Keratinocyte (primary cell): ENCODE results near the gene C1QL2. TPM values are rescaled to one million over a fixed set of nuclear protein-coding genes. Genes with fewer than 3 reads are reported as not detected.

Experiments
- DNase-seq: peaks from one replicate; pipeline ENCODE4 v3.0.0-alpha.2; 2011; ENCODE audit warnings: low read depth, missing footprints, low spot score
- FAIRE-seq: peaks from 2 replicates; lab custom pipeline; 2011; peaks lifted over from hg19 to GRCh38; lab: Jason Lieb, UNC
- H2AFZ ChIP-seq: 2 replicates; pipeline ENCODE4 v1.6.0; 2012; ENCODE audit warnings: low read length, control low read depth, inconsistent platforms; ENCODE audit not compliant: control insufficient read depth
- H3K27ac ChIP-seq: 2 replicates; pipeline ENCODE4 v1.5.1; 2011; ENCODE audit warnings: low read length; ENCODE audit not compliant: control insufficient read depth, insufficient read depth
- H3K27me3 ChIP-seq: 3 replicates; pipeline ENCODE4 v1.6.0; 2011; ENCODE audit warnings: low read length; ENCODE audit not compliant: control insufficient read depth, insufficient read depth; ENCODE audit errors: extremely low read depth
- H3K36me3 ChIP-seq, 2 experiments: 2 replicates in 1 of 2; 3 replicates in 1 of 2; pipeline ENCODE4 v1.5.1; 2011; ENCODE audit warnings: low read length in 2 of 2, mild to moderate bottlenecking in 1 of 2; ENCODE audit not compliant: control insufficient read depth in 2 of 2, insufficient read depth in 2 of 2; ENCODE audit errors: extremely low read depth in 1 of 2
- H3K4me1 ChIP-seq: 3 replicates; pipeline ENCODE4 v1.5.1; 2011; ENCODE audit warnings: low read length; ENCODE audit not compliant: control insufficient read depth, insufficient read depth; ENCODE audit errors: extremely low read depth
- H3K4me2 ChIP-seq: 3 replicates; pipeline ENCODE4 v1.6.0; 2011; ENCODE audit warnings: low read depth, low read length; ENCODE audit not compliant: control insufficient read depth, insufficient read depth; ENCODE audit errors: extremely low read depth
- H3K4me3 ChIP-seq, 3 experiments: fragments of 200-600 bp in 1 of 3; sonication (generic) in 1 of 3; 2 replicates in 2 of 3; 3 replicates in 1 of 3; pipeline ENCODE4 v1.5.1; 2011 to 2016; ENCODE audit warnings: low read length in 3 of 3, mild to moderate bottlenecking in 3 of 3, control low read depth in 2 of 3, inconsistent platforms in 1 of 3, low read depth in 1 of 3, mixed read lengths in 1 of 3, mixed run types in 1 of 3, moderate library complexity in 1 of 3; ENCODE audit not compliant: control insufficient read depth in 2 of 3, insufficient read depth in 2 of 3; ENCODE audit errors: extremely low read depth in 1 of 3
- H3K79me2 ChIP-seq: 2 replicates; pipeline ENCODE4 v1.6.0; 2012; ENCODE audit warnings: low read length; ENCODE audit not compliant: control insufficient read depth, insufficient read depth
- H3K9ac ChIP-seq: 3 replicates; pipeline ENCODE4 v1.6.0; 2011; ENCODE audit warnings: low read length; ENCODE audit not compliant: control insufficient read depth, insufficient read depth; ENCODE audit errors: extremely low read depth
- H3K9me1 ChIP-seq: 3 replicates; pipeline ENCODE4 v1.6.0; 2011; ENCODE audit warnings: low read length; ENCODE audit not compliant: control insufficient read depth, insufficient read depth; ENCODE audit errors: extremely low read depth
- H3K9me3 ChIP-seq: 2 replicates; pipeline ENCODE4 v1.5.1; 2012; ENCODE audit warnings: low read depth, low read length; ENCODE audit not compliant: control insufficient read depth
- H4K20me1 ChIP-seq: 3 replicates; pipeline ENCODE4 v1.6.0; 2011; ENCODE audit warnings: low read length; ENCODE audit not compliant: control insufficient read depth, insufficient read depth; ENCODE audit errors: extremely low read depth
- EZH2 ChIP-seq: IDR thresholded peaks from one replicate; pipeline ENCODE4 v1.6.1; 2012; ENCODE audit warnings: inconsistent platforms, mild to moderate bottlenecking, low read length, moderate library complexity
- dilution Hi-C: fragments of 300-500 bp; cut with MboI; formaldehyde crosslinking; loops from one replicate; pipeline ENCODE4 v1.7.0; 2020; ENCODE audit warnings: low sequenced_read_pairs; ENCODE audit not compliant: extremely low pct_ligation_motif_present
- polyA plus RNA-seq, 5 experiments: library from polyadenylated mRNA; depleted of rRNA in 3 of 5; stranded (reverse) in 3 of 5; stranded (forward) in 1 of 5; unstranded in 1 of 5; fragments of >200 nt; gene quantifications; 1 replicate in 1 of 5; 2 replicates in 3 of 5; 3 replicates in 1 of 5; pipeline versions ENCODE4 v1.2.1 to v1.2.3, GENCODE V29; 2011 to 2012; ENCODE audit warnings: missing spikeins in 2 of 5, low read depth in 1 of 5, low replicate concordance in 1 of 5
- TF ChIP-seq, protein P1 (sequence below), 3 experiments: IDR thresholded peaks in 1 of 3; conservative IDR thresholded peaks in 1 of 3; optimal IDR thresholded peaks in 1 of 3; 2 replicates in 2 of 3; 3 replicates in 1 of 3; pipeline versions ENCODE3 to v1.5.1; 2011; ENCODE audit warnings: low read length in 3 of 3, mild to moderate bottlenecking in 3 of 3, moderate library complexity in 2 of 3, control low read depth in 1 of 3, inconsistent platforms in 1 of 3; ENCODE audit not compliant: insufficient read depth in 2 of 3; ENCODE audit errors: extremely low read depth in 1 of 3

C1QL2 gene
- polyA plus RNA-seq, 1 donor (not counting 4 experiments of a cell fraction or from before 2014, with no cell fraction given): not detected

GRCh38 chr2:119195001-119195400, 36.5 kb upstream of the C1QL2 start:
- H3K27me3 ChIP-seq: no peaks in the 10 kb centered on the region
- DNase-seq (no peak), FAIRE-seq (no peak)
- H3K4me1 ChIP-seq: peaks cover 13% of the 10 kb centered on the region
- H3K27ac ChIP-seq: no peak overlapping the region
- no peaks in the 10 kb centered on the region for H3K36me3 ChIP-seq
- no peak overlapping the region for H3K4me2 ChIP-seq
- H4K20me1 ChIP-seq: no peaks in the 10 kb centered on the region
- no peaks in the 10 kb centered on the region for H3K79me2 ChIP-seq
- H3K9me3 ChIP-seq: no peaks in the 10 kb centered on the region
- H2AFZ ChIP-seq: no peak overlapping the region
- H3K4me3 ChIP-seq: no peak overlapping the region
- TF ChIP-seq EZH2: no peak
- TF ChIP-seq, protein P1, sequence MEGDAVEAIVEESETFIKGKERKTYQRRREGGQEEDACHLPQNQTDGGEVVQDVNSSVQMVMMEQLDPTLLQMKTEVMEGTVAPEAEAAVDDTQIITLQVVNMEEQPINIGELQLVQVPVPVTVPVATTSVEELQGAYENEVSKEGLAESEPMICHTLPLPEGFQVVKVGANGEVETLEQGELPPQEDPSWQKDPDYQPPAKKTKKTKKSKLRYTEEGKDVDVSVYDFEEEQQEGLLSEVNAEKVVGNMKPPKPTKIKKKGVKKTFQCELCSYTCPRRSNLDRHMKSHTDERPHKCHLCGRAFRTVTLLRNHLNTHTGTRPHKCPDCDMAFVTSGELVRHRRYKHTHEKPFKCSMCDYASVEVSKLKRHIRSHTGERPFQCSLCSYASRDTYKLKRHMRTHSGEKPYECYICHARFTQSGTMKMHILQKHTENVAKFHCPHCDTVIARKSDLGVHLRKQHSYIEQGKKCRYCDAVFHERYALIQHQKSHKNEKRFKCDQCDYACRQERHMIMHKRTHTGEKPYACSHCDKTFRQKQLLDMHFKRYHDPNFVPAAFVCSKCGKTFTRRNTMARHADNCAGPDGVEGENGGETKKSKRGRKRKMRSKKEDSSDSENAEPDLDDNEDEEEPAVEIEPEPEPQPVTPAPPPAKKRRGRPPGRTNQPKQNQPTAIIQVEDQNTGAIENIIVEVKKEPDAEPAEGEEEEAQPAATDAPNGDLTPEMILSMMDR (optimal IDR thresholded peaks at IDR 0.05 in 1 of 3, IDR thresholded peaks at IDR 0.05 in 1 of 3, conservative IDR thresholded peaks at IDR 0.05 in 1 of 3; ENCODE audit: extremely low read depth in 1 of 3, insufficient read depth in 2 of 3, low read length in 3 of 3): no peak
- dilution Hi-C loops: no loop called here
- peaks cover 3% of the 10 kb centered on the region for H3K9me1 ChIP-seq
- no peak overlapping the region for H3K9ac ChIP-seq

- Histone ChIP-seq H3K27ac (no peak overlapping the region), H3K79me2 (no peaks in the 10 kb centered on the region), H3K4me2 (no peak overlapping the region), H3K9ac (no peak overlapping the region), H3K9me1 (peaks cover 3% of the 10 kb centered on the region), H3K36me3 (no peaks in the 10 kb centered on the region), H3K27me3 (no peaks in the 10 kb centered on the region), H3K9me3 (no peaks in the 10 kb centered on the region), H3K4me1 (peaks cover 13% of the 10 kb centered on the region), H4K20me1 (no peaks in the 10 kb centered on the region), H3K4me3 (no peak overlapping the region), H2AFZ (no peak overlapping the region)
- dilution Hi-C loops: no loop called here
- FAIRE-seq: no peak
- TF ChIP-seq, protein P1 (optimal IDR thresholded peaks at IDR 0.05 in 1 of 3, IDR thresholded peaks at IDR 0.05 in 1 of 3, conservative IDR thresholded peaks at IDR 0.05 in 1 of 3; ENCODE audit: extremely low read depth in 1 of 3, insufficient read depth in 2 of 3, low read length in 3 of 3): no peak
- TF ChIP-seq EZH2: no peak
- no peak for DNase-seq
Observed at GRCh38 chr2:119192893-119193292, 34.3 kb upstream of the C1QL2 start.
